ENCODE measurements around the gene GP1BB.

- TF ChIP-seq CTCF (IDR thresholded peaks at IDR 0.05) (no peak), REST (IDR thresholded peaks at IDR 0.05; ENCODE audit: insufficient read depth in 1 of 2, low read depth in 2 of 2, low read length in 1 of 2) (no peak), POLR2AphosphoS5 (IDR thresholded peaks at IDR 0.05; ENCODE audit: low read depth, low read length) (no peak), TCF7L2 (IDR thresholded peaks at IDR 0.05; ENCODE audit: low read depth, low read length) (no peak), SIN3A (IDR thresholded peaks at IDR 0.05; ENCODE audit: borderline replicate concordance, insufficient read depth, low read depth, low read length) (no peak)
Measured at GRCh38 chr22:19748139-19748538, 24.8 kb downstream of the GP1BB start.
